A549 (cell line): ENCODE measurements around the gene AGRN. TPM values are rescaled to one million over a fixed set of nuclear protein-coding genes. Genes with fewer than 3 reads are reported as not detected.
"Not testable (repeated sequence)": the region's sequence is repeated elsewhere in the genome, so short reads cannot be mapped to it uniquely, and the experiment has no call there.

Experiments
- ATAC-seq, 2 experiments: fragments of 200-7000 bp in 1 of 2; fragments of >200 bp in 1 of 2; cut with Nextera tagmentation in 1 of 2; cut with Tn5 transposase in 1 of 2; 3 replicates each; pipeline versions ENCODE4 v1.8.0 to v1.9.1; 2018 to 2020; ENCODE audit warnings: mild to moderate bottlenecking in 1 of 2, moderate library complexity in 1 of 2
- CTCF ChIA-PET: fragments of 300-600 bp; sonication (Branson Sonifier 250); formaldehyde crosslinking; extraction: SDS; loops from one replicate; lab custom pipeline; 2021; ENCODE audit warnings: antibody characterized with exemption, inconsistent platforms; lab: Yijun Ruan, JAX
- POLR2A ChIA-PET: fragments of 350-600 bp; formaldehyde crosslinking; extraction: SDS; loops from one replicate; lab custom pipeline; 2021; ENCODE audit warnings: antibody characterized with exemption, inconsistent platforms; lab: Yijun Ruan, JAX
- DNase-seq, 2 experiments: peaks; one replicate each; pipeline versions ENCODE4 v3.0.0 to v3.0.0-alpha.2; 2011 to 2016; ENCODE audit warnings: low read depth in 1 of 2, low spot score in 1 of 2
- FAIRE-seq: peaks from 2 replicates; lab custom pipeline; 2011; peaks lifted over from hg19 to GRCh38; lab: Jason Lieb, UNC
- H3K27ac ChIP-seq, 2 experiments: fragments of >200 bp; sonication (Bioruptor Twin); formaldehyde crosslinking; 3 replicates each; pipeline ENCODE4 v1.5.1; 2016 to 2017
- H3K4me1 ChIP-seq: fragments of >200 bp; sonication (Bioruptor Twin); formaldehyde crosslinking; 3 replicates; pipeline ENCODE4 v1.6.1; 2016
- H3K4me2 ChIP-seq: fragments of >200 bp; sonication (Bioruptor Twin); formaldehyde crosslinking; 3 replicates; pipeline ENCODE4 v1.6.1; 2016
- H3K4me3 ChIP-seq: fragments of >200 bp; sonication (Bioruptor Twin); formaldehyde crosslinking; 3 replicates; pipeline ENCODE4 v1.5.1; 2016
- H3K9me3 ChIP-seq: fragments of >200 bp; sonication (Bioruptor Twin); formaldehyde crosslinking; 3 replicates; pipeline ENCODE4 v1.6.1; 2016
- CHD4 ChIP-seq: fragments of 200-600 bp; sonication (generic); IDR thresholded peaks from 2 replicates; pipeline ENCODE4 v1.6.1; 2016; ENCODE audit warnings: antibody characterized with exemption, mild to moderate bottlenecking, borderline replicate concordance
- EHF ChIP-seq: fragments of 250-450 bp; sonication (Bioruptor Pico); IDR thresholded peaks from 2 replicates; pipeline ENCODE4 v1.5.0; 2020; ENCODE audit warnings: mild to moderate bottlenecking
- FOSB ChIP-seq: fragments of 250-450 bp; sonication (Bioruptor Pico); IDR thresholded peaks from 2 replicates; pipeline ENCODE4 v1.5.0; 2020; ENCODE audit warnings: mild to moderate bottlenecking, moderate library complexity
- HDAC2 ChIP-seq: fragments of 200-600 bp; sonication (generic); IDR thresholded peaks from 2 replicates; pipeline ENCODE4 v1.6.1; 2016
- HMGXB4 ChIP-seq: fragments of 250-450 bp; sonication (Bioruptor Pico); IDR thresholded peaks from 2 replicates; pipeline ENCODE4 v1.5.0; 2021; ENCODE audit warnings: mild to moderate bottlenecking, moderate library complexity, borderline replicate concordance
- JUN ChIP-seq, 2 experiments: fragments of >200 bp; sonication (Bioruptor Twin); formaldehyde crosslinking; IDR thresholded peaks; 2 replicates in 1 of 2; 3 replicates in 1 of 2; pipeline ENCODE4 v1.6.1; 2016 to 2017
- MAZ ChIP-seq: fragments of 150-350 bp; IDR thresholded peaks from 2 replicates; pipeline ENCODE4 v1.6.1; 2014; ENCODE audit warnings: antibody characterized with exemption, low read depth, low read length, borderline replicate concordance
- PHF8 ChIP-seq: fragments of 200-600 bp; sonication (generic); IDR thresholded peaks from 2 replicates; pipeline ENCODE4 v1.6.1; 2016; ENCODE audit warnings: low read depth, mild to moderate bottlenecking, antibody characterized with exemption, moderate library complexity, borderline replicate concordance
- POLR2AphosphoS2 ChIP-seq: conservative IDR thresholded peaks from 2 replicates; pipeline ENCODE4 v1.6.1; 2012; ENCODE audit warnings: low read length, improper control_type of control experiment, inconsistent platforms
- RCOR1 ChIP-seq: fragments of 150-350 bp; IDR thresholded peaks from 2 replicates; pipeline ENCODE4 v1.6.1; 2014; ENCODE audit warnings: antibody characterized with exemption, low read length, low read depth
- REST ChIP-seq: fragments of 200-600 bp; sonication (generic); IDR thresholded peaks from 2 replicates; pipeline ENCODE4 v1.6.1; 2016; ENCODE audit warnings: antibody characterized with exemption, mild to moderate bottlenecking, moderate library complexity
- SMC3 ChIP-seq: fragments of >200 bp; sonication (Bioruptor Twin); formaldehyde crosslinking; IDR thresholded peaks from 3 replicates; pipeline ENCODE4 v1.6.1; 2018; ENCODE audit warnings: inconsistent platforms
- ZC3H11A ChIP-seq: fragments of 450-650 bp; IDR thresholded peaks from 2 replicates; pipeline ENCODE4 v1.6.1; 2014; ENCODE audit warnings: antibody characterized with exemption, mild to moderate bottlenecking
- WGBS: methylation state at CpG from one replicate; pipeline ENCODE4 v1.1.6; 2017; ENCODE audit errors: missing lambda C conversion rate; 5-methylcytosine and 5-hydroxymethylcytosine counted together
- polyA plus RNA-seq, 4 experiments: library from polyadenylated mRNA; depleted of rRNA in 3 of 4; stranded (reverse); fragments of >200 nt; fragmentation: RNase III in 1 of 4; extraction: RNeasy Plus Mini Kit Qiagen cat#74134 plus additional on column Dnase treatment in 1 of 4; gene quantifications; 2 replicates in 3 of 4; 3 replicates in 1 of 4; pipeline ENCODE4 v1.2.3, GENCODE V29; 2011 to 2017
- TF ChIP-seq, protein P1 (sequence below): fragments of >200 bp; sonication (Bioruptor Twin); formaldehyde crosslinking; IDR thresholded peaks from 3 replicates; pipeline ENCODE4 v1.6.1; 2016

The AGRN gene
- polyA plus RNA-seq, 2 of the 4 experiments (the other 2 are of a cell fraction) = 23.9 to 90.9 TPM

- H3K4me2 ChIP-seq = no peak overlapping the region
- DNase-seq = no peak
- TF ChIP-seq FOSB (CRISPR knock-in tag) (no peak), JUN (IDR thresholded peaks at IDR 0.05) (no peak), EHF (CRISPR knock-in tag) (no peak), POLR2AphosphoS2 (no peak), HMGXB4 (CRISPR knock-in tag) (no peak), RCOR1 (no peak), REST (no peak)
- TF ChIP-seq, all 56 proteins: peak for 0
- ChIA-PET POLR2A (no interaction called here), CTCF (no interaction called here)
- WGBS = 77% methylated on average over 10 of the region's 10 CpGs
- FAIRE-seq = no peak
- Histone ChIP-seq H3K9me3 (no peaks in the 10 kb centered on the region), H3K27ac (no peak overlapping the region), H3K4me1 (no peaks in the 10 kb centered on the region), H3K4me3 (no peak overlapping the region)
- no peak for ATAC-seq
Measured at GRCh38 chr1:1093610-1093943, 73.7 kb downstream of the AGRN start.

GRCh38 chr1:1094981-1095380 is 75.1 kb downstream of the AGRN start:
- Histone ChIP-seq H3K4me3 (no peak overlapping the region), H3K4me1 (no peaks in the 10 kb centered on the region), H3K27ac (no peak overlapping the region), H3K4me2 (no peak overlapping the region)
- FAIRE-seq (no peak), DNase-seq (no peak), ATAC-seq (no peak)
- POLR2A ChIA-PET = interaction anchor here (0.7 kb wide), 1 partner anchor 93 kb away, joined by 3 read pairs; no protein-coding TSS in a partner anchor
- TF ChIP-seq CHD4 = no peak
- no peak for TF ChIP-seq MAZ
- no peak for TF ChIP-seq HMGXB4 (CRISPR knock-in tag)
- TF ChIP-seq RCOR1 = no peak
- TF ChIP-seq SMC3 = no peak
- no peak for TF ChIP-seq ZC3H11A
- no peak for TF ChIP-seq PHF8
- TF ChIP-seq, protein P1, sequence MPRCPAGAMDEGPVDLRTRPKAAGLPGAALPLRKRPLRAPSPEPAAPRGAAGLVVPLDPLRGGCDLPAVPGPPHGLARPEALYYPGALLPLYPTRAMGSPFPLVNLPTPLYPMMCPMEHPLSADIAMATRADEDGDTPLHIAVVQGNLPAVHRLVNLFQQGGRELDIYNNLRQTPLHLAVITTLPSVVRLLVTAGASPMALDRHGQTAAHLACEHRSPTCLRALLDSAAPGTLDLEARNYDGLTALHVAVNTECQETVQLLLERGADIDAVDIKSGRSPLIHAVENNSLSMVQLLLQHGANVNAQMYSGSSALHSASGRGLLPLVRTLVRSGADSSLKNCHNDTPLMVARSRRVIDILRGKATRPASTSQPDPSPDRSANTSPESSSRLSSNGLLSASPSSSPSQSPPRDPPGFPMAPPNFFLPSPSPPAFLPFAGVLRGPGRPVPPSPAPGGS = no peak
- no peak for TF ChIP-seq REST
- no peak for TF ChIP-seq JUN (IDR thresholded peaks at IDR 0.05)
- TF ChIP-seq HDAC2 = no peak
- TF ChIP-seq, all 56 proteins: peak for 0
- no peaks in the 10 kb centered on the region for H3K9me3 ChIP-seq
- CTCF ChIA-PET = interaction anchor here (1.4 kb wide), 1 partner anchor 31 kb away, joined by 4 read pairs; no protein-coding TSS in a partner anchor
- 93% methylated on average over 7 of the region's 7 CpGs for WGBS

GRCh38 chr1:1096136-1096535 is 76.2 kb downstream of the AGRN start:
- POLR2A ChIA-PET, H3K4me1 ChIP-seq, H3K9me3 ChIP-seq, FAIRE-seq, H3K4me3 ChIP-seq, H3K4me2 ChIP-seq, DNase-seq, H3K27ac ChIP-seq, ATAC-seq: not testable (repeated sequence)
- WGBS = 90% methylated on average over 5 of the region's 5 CpGs
- CTCF ChIA-PET = interaction anchor here (1.3 kb wide), 1 partner anchor 11 kb away, joined by 3 read pairs; no protein-coding TSS in a partner anchor
